HG02973 (cell line): ENCODE results near the gene RIBC2.
"Not testable (repeated sequence)": the region's sequence is repeated elsewhere in the genome, so short reads cannot be mapped to it uniquely, and the experiment has no call there.

Experiments used
- ATAC-seq: cut with Tn5 transposase; IDR thresholded peaks from one replicate; pipeline ENCODE4 v1.9.1; 2021; ENCODE audit warnings: moderate library complexity; ENCODE audit not compliant: unreplicated experiment

The RIBC2 gene

GRCh38 chr22:45447596-45447995 lies 34.1 kb downstream of the RIBC2 start:
- ATAC-seq: not testable (repeated sequence)

- no peak for ATAC-seq
Observed at GRCh38 chr22:45448431-45448830, 34.9 kb downstream of the RIBC2 start.

GRCh38 chr22:45449442-45449841 lies 35.9 kb downstream of the RIBC2 start:
- ATAC-seq: not testable (repeated sequence)

- no peak for ATAC-seq
Observed at GRCh38 chr22:45450101-45450785, 36.8 kb downstream of the RIBC2 start.

GRCh38 chr22:45450921-45451651 lies 37.6 kb downstream of the RIBC2 start:
- no peak for ATAC-seq

DNA sequence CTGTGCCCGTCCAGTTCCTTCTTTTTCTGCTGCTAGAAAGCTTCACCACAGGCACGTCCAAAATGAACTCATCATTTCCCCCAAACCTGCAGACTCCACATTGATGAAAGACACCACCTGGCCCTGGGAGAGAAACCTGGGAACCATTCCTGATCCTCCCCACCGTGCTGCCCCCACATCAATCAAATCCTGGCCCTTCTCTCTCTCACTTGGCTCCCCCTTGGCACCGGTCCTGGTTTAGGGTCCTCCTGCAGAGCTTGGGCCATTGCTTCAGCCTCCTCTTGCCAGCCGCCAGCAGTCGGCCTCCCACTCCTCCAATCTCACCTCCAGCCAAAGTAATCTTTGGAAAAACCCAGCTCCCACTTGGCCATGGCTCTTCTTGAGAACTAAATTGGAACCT lies 38.5 kb downstream of the RIBC2 start:
- no peak for ATAC-seq

GRCh38 chr22:45452565-45453379 lies 39.3 kb downstream of the RIBC2 start:
- ATAC-seq: no peak

- no peak for ATAC-seq
Observed at GRCh38 chr22:45453764-45454163, 40.3 kb downstream of the RIBC2 start.

DNA sequence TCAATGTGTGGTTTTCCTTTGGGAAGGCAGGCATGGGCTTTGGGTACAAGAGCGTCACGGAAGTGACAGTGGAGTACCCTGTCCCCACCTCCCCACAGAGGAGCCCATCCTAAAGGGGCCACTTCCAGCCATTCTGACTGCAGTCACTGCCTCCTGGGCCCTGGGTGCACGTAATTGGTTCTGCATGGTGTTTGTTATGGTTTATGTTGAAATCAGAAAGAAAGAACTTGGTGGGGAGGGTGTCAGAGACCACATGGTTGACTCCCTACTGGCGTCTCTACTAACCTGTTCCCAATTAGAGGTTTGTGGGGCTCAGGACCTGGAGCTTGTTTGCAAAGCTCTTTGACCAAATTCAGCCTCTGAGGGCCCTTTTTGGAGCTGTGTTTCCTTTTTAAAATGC lies 40.8 kb downstream of the RIBC2 start:
- no peak for ATAC-seq

DNA sequence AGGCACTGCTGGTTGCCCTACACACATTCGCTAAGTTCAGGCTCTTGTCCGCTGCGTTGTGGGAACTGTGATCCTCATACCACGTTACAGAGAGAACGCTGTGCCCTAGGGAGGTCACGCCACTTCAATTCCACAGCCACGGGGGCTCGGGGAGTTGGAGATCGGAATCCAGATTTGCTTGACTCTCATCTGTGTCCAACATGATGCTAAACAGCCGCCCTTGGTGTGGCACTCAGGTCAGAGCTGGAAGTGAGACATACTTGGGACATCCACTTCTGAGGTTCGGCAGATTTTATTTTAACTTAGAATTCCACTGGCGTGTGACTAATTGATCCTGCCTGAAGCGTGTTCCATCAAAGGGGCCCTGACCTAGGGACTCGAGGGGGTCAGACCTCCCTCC lies 41.7 kb downstream of the RIBC2 start:
- no peak for ATAC-seq

DNA sequence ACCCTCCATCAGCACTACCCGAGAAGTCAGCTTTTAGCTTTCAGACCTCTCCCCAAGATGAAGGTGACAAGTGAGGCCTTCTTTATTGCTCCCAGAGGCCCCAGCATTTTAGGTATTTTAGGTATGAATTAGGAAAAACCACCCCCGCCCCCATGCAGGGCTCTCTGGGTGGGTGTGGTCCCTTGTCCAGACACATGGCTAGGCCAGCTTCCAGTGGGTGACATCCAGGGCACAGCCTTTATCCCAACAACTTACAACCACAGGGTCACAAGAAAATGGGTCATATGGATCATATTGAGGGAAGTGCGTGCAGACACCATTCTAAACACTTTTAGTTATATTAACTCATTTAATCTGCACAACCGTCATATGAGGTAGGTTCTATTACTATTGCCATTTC lies 42.1 kb downstream of the RIBC2 start:
- no peak for ATAC-seq

GRCh38 chr22:45456811-45457210 lies 43.3 kb downstream of the RIBC2 start:
- ATAC-seq: no peak

- no peak for ATAC-seq
Observed at GRCh38 chr22:45458532-45458931, 45.0 kb downstream of the RIBC2 start.

- ATAC-seq: no peak
Observed at GRCh38 chr22:45459235-45459634, 45.7 kb downstream of the RIBC2 start.

DNA sequence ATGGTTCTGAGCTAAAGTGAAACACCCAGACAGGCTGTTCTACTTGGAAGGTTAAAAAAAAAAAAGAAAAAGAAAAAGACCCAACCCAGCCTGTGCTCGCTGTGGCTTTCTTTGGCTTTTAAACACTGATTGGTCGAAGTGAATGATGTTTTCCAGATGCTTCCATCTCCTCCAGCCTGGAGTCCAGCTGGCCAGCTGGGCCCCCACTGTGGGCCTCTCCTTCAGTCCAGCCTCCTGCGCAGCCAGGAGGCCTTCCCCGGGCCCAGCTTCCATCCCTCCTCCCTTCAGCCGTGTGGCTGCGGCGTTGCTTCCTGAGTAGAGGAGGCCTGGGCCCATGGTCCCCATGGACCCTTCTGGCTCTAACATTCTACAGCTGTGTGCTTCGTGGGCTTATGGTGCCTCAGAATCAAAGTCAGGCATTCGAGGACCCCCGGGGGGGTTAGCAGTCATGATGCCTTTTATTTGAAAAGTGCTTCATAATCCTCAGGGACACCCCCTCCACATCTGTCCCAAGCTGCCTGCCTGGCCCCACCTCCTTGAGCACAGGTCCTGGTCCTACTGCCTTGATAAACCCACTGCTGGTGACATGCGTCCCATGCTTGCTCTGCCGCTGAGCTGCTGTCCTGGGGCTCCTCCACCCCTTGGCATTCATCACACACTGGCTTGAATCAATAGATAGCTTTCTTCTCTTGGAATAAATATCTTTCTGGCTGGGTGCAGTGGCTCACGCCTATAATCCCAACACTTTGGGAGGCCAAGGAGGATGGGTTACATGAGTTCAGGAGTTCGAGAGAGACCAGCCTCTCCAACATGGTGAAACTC lies 47.0 kb downstream of the RIBC2 start:
- ATAC-seq: no peak

GRCh38 chr22:45462034-45462655 lies 48.7 kb downstream of the RIBC2 start:
- ATAC-seq: no peak

DNA sequence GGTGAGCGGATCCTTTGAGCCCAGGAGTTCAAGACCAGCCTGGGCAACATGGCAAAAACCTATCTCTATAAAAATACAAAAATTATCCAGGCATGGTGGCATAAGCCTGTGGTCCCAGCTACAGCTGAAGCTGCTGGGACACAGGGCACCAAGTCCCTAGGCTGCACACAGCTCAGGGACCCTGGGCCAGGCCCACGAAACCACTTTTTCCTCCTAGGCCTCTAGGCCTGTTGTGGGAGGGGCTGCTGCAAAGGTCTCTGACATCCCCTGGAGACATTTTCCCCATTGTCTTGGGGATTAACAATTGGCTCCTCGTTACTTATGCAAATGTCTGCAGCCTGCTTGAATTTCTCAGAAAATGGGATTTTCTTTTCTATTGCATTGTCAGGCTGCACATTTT lies 50.2 kb downstream of the RIBC2 start:
- not testable (repeated sequence) for ATAC-seq

GRCh38 chr22:45465633-45466032 lies 52.1 kb downstream of the RIBC2 start:
- ATAC-seq: no peak

DNA sequence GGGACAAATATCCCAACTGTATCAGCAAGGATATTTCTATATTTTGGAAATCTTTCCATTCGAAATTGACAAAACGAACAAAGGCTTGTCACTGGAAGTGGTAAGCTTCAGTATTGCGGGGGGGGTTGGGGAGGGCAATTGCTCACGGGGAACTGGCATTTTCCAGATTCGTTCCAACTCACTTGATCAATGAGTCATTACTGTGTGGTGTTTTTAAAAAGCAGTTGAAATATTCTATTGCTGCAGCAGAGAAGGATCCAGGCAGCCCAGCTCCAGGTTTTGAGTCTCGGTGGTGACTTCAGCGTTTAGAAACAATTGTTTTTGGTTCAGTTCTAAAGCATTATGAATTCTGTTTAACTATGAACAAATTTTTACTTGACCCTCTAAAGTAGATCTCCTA lies 55.4 kb downstream of the RIBC2 start:
- no peak for ATAC-seq

GRCh38 chr22:45469281-45470073 lies 56.0 kb downstream of the RIBC2 start:
- no peak for ATAC-seq
